Loucy (cell line): ENCODE results near the gene MTARC2.
"Not testable (repeated sequence)": the region's sequence is repeated elsewhere in the genome, so short reads cannot be mapped to it uniquely, and the experiment has no call there.

Source experiments
- EZH2phosphoT487 ChIP-seq: fragments of 200-600 bp; IDR thresholded peaks from 2 replicates; pipeline ENCODE4 v1.6.1; 2018; ENCODE audit warnings: antibody characterized with exemption, mild to moderate bottlenecking, moderate library complexity, borderline replicate concordance
- TF ChIP-seq, protein P1 (sequence below): fragments of 200-600 bp; sonication (generic); conservative IDR thresholded peaks from 2 replicates; pipeline ENCODE4 v1.5.1; 2014; ENCODE audit warnings: mild to moderate bottlenecking, antibody characterized with exemption, low read length

DNA sequence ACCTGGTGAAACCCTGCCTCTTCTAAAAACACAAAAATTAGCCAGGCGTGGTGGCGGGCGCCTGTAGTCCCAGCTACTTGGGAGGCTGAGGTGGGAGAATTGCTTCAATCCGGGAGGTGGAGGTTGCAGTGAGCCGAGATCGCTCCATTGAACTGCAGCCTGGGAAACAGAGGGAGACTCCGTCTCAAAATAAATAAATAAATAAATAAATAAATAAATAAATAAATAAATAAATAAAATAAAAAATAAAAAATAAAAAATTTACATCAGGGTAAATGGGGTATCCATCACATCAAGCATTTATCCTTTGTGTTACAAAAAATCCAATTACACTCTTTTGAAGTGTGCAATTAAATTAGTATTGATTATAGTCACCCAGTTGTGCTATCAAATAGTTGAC, 11.8 kb upstream of the MTARC2 start:
- TF ChIP-seq, protein P1, sequence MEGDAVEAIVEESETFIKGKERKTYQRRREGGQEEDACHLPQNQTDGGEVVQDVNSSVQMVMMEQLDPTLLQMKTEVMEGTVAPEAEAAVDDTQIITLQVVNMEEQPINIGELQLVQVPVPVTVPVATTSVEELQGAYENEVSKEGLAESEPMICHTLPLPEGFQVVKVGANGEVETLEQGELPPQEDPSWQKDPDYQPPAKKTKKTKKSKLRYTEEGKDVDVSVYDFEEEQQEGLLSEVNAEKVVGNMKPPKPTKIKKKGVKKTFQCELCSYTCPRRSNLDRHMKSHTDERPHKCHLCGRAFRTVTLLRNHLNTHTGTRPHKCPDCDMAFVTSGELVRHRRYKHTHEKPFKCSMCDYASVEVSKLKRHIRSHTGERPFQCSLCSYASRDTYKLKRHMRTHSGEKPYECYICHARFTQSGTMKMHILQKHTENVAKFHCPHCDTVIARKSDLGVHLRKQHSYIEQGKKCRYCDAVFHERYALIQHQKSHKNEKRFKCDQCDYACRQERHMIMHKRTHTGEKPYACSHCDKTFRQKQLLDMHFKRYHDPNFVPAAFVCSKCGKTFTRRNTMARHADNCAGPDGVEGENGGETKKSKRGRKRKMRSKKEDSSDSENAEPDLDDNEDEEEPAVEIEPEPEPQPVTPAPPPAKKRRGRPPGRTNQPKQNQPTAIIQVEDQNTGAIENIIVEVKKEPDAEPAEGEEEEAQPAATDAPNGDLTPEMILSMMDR: not testable (repeated sequence)
- TF ChIP-seq EZH2phosphoT487: not testable (repeated sequence)
